ENCODE measurements around the gene UBA6.

UBA6 gene

GRCh38 chr4:67575232-67576058, 125.5 kb downstream of the UBA6 start:
- DNase-seq: no peak

- no peak for DNase-seq
These were observed 127.8 kb downstream of the UBA6 start for GRCh38 chr4:67573193-67573592.

- DNase-seq: no peak
These were observed 129.0 kb downstream of the UBA6 start for GRCh38 chr4:67571975-67572374.

GRCh38 chr4:67570537-67570936, 130.4 kb downstream of the UBA6 start:
- DNase-seq: no peak

GRCh38 chr4:67568820-67569219, 132.1 kb downstream of the UBA6 start:
- DNase-seq: no peak

GRCh38 chr4:67566335-67566734, 134.6 kb downstream of the UBA6 start:
- DNase-seq: no peak

GRCh38 chr4:67565284-67565683, 135.7 kb downstream of the UBA6 start:
- DNase-seq: no peak

Measured in activated naive CD4-positive, alpha-beta T cell treated with anti-CD3 and anti-CD28 coated beads, Interleukin-2, amount 50 U/mL, for 16 hours (primary cell).